HUES48 (cell line): ENCODE measurements around the gene EVL.
A peak's percentile ranks its signal among the peaks of the same experiment; 100 is the strongest.

Experiments used
- H3K27ac ChIP-seq: one replicate; pipeline ENCODE4 v1.7.0; 2013; ENCODE audit warnings: low read depth, low read length, inconsistent platforms
- H3K27me3 ChIP-seq: 2 replicates; pipeline ENCODE4 v1.6.1; 2013; ENCODE audit warnings: mild to moderate bottlenecking, low read length; ENCODE audit not compliant: control insufficient read depth, insufficient read depth
- H3K36me3 ChIP-seq: 2 replicates; pipeline ENCODE4 v1.6.1; 2013; ENCODE audit warnings: low read length; ENCODE audit not compliant: control insufficient read depth, insufficient read depth
- H3K4me1 ChIP-seq: 2 replicates; pipeline ENCODE4 v1.6.1; 2013; ENCODE audit warnings: mild to moderate bottlenecking, low read length; ENCODE audit not compliant: control insufficient read depth, insufficient read depth
- H3K4me3 ChIP-seq: 2 replicates; pipeline ENCODE4 v1.5.1; 2013; ENCODE audit warnings: mild to moderate bottlenecking, low read depth, low read length
- H3K9ac ChIP-seq: 2 replicates; pipeline ENCODE4 v1.6.1; 2013; ENCODE audit warnings: mild to moderate bottlenecking, low read depth, low read length, moderate library complexity
- H3K9me3 ChIP-seq: 2 replicates; pipeline ENCODE4 v1.6.1; 2013; ENCODE audit warnings: low read length; ENCODE audit not compliant: control insufficient read depth, insufficient read depth

Gene EVL

GRCh38 chr14:100077441-100077840 lies 12.2 kb downstream of the EVL start:
- Histone ChIP-seq H3K4me3 (no peak overlapping the region), H3K27ac (no peak overlapping the region), H3K36me3 (no peaks in the 10 kb centered on the region), H3K9ac (no peak overlapping the region), H3K9me3 (no peaks in the 10 kb centered on the region), H3K4me1 (peaks cover 20% of the 10 kb centered on the region), H3K27me3 (no peaks in the 10 kb centered on the region)

GRCh38 chr14:100078216-100078803 lies 13.1 kb downstream of the EVL start:
- Histone ChIP-seq H3K27ac (no peak overlapping the region), H3K9ac (no peak overlapping the region)

DNA sequence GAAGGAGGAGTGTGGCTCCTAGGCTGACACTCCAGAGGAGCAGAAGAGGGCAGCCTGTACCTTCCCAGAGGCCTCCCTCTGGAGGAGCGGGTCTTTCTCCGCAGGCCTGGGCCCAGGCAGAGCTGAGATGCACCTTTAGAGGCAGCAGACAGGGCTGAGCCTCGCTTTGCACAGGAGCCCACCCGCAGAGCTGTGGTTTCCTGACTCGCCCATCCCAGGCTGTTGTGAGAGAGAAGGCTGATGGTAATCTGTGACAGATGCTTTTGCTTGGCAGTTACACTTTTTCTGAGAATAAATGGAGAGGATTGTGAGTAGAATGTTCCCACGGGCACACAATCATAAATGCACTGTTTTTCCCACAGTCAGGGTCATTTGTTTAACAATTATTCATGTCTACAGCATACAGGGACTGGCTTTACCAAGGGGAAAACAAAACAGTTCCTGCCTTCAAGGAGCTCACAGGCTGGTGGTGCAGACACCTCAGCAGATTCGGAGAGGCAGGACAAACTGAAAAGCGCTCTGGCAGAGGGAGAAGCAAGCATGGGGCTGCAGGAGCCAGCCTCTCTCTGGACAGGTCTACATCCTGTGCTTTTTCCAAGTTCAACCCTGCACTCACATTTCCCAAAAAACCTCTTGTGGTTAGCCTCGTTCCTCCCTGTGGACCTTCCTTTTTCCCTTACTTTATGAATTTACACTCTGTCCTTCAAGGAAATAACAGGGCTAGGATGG lies 13.9 kb downstream of the EVL start:
- Histone ChIP-seq H3K9me3 (no peaks in the 10 kb centered on the region), H3K36me3 (no peaks in the 10 kb centered on the region), H3K27me3 (no peaks in the 10 kb centered on the region), H3K4me1 (peaks cover 12% of the 10 kb centered on the region), H3K4me3 (no peak overlapping the region), H3K9ac (no peak overlapping the region), H3K27ac (peak overlapping the region; percentile 45)

More at GRCh38 chr14:100078216-100078803, 13.1 kb downstream of the EVL start:
- Histone ChIP-seq H3K4me3 (no peak overlapping the region), H3K4me1 (peaks cover 16% of the 10 kb centered on the region), H3K27me3 (no peaks in the 10 kb centered on the region), H3K9me3 (no peaks in the 10 kb centered on the region), H3K36me3 (no peaks in the 10 kb centered on the region)

DNA sequence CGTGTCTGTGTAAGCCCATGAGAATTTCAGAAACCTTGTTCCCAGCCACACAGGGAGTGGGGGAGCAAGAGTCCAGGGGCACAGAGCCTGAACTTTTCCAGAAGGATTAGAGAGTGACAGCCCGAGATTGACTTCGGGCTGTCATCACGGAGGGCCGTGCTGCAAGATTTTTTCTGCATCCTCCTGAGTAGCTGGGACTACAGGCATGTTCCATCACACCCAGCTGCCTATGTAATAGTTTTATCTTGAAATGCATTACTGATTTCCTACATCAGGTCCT lies 14.4 kb downstream of the EVL start:
- Histone ChIP-seq H3K4me3 (no peak overlapping the region), H3K27ac (no peak overlapping the region), H3K27me3 (no peaks in the 10 kb centered on the region), H3K4me1 (peaks cover 12% of the 10 kb centered on the region), H3K9ac (no peak overlapping the region), H3K36me3 (no peaks in the 10 kb centered on the region), H3K9me3 (no peaks in the 10 kb centered on the region)

- Histone ChIP-seq H3K9me3 (no peaks in the 10 kb centered on the region), H3K9ac (no peak overlapping the region), H3K27me3 (no peaks in the 10 kb centered on the region), H3K4me1 (peaks cover 12% of the 10 kb centered on the region), H3K4me3 (no peak overlapping the region), H3K36me3 (no peaks in the 10 kb centered on the region), H3K27ac (no peak overlapping the region)
Observed at GRCh38 chr14:100080206-100080605, 15.0 kb downstream of the EVL start.

GRCh38 chr14:100081997-100082625 lies 16.9 kb downstream of the EVL start:
- Histone ChIP-seq H3K27ac (no peak overlapping the region), H3K9ac (no peak overlapping the region), H3K4me3 (no peak overlapping the region), H3K27me3 (no peaks in the 10 kb centered on the region), H3K36me3 (0 out of 2 replicates have a peak, but pooled peaks cover 3% of the 10 kb centered on the region), H3K4me1 (peaks cover 12% of the 10 kb centered on the region), H3K9me3 (no peaks in the 10 kb centered on the region)

GRCh38 chr14:100082723-100083122 lies 17.5 kb downstream of the EVL start:
- H3K4me3 ChIP-seq: no peak overlapping the region
- no peak overlapping the region for H3K9ac ChIP-seq
- H3K27ac ChIP-seq: no peak overlapping the region
- peaks cover 12% of the 10 kb centered on the region for H3K4me1 ChIP-seq
- no peaks in the 10 kb centered on the region for H3K27me3 ChIP-seq
- no peaks in the 10 kb centered on the region for H3K9me3 ChIP-seq
- H3K36me3 ChIP-seq: 0 out of 2 replicates have a peak, but pooled peaks cover 3% of the 10 kb centered on the region

GRCh38 chr14:100083706-100084105 lies 18.5 kb downstream of the EVL start:
- Histone ChIP-seq H3K36me3 (0 out of 2 replicates have a peak, but pooled peaks cover 3% of the 10 kb centered on the region), H3K4me3 (no peak overlapping the region), H3K9ac (no peak overlapping the region), H3K27me3 (no peaks in the 10 kb centered on the region), H3K9me3 (no peaks in the 10 kb centered on the region), H3K27ac (no peak overlapping the region), H3K4me1 (peaks cover 10% of the 10 kb centered on the region)

- H3K27ac ChIP-seq: no peak overlapping the region
Observed at GRCh38 chr14:100084591-100084990, 19.4 kb downstream of the EVL start.

DNA sequence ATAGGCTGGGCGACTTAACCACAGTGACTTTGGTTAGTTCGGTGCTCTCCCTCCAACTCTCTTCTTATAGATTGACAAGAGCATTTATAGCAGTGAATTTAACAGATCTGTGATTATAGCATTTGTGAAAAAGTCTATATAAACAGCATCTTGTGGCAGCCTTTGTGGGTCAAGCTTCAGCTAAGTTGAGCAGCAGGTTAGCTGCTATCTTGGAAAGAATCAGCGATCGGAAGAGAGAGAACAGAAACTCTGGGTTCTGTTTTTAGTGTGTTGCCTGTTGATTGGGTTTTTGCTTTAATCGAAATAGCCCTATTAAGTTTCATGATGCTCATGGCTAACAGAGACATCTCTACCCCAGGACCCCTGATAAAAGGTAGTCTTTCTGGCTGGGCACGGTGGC lies 20.2 kb downstream of the EVL start:
- no peaks in the 10 kb centered on the region for H3K4me1 ChIP-seq
- H3K27ac ChIP-seq: no peak overlapping the region
- no peaks in the 10 kb centered on the region for H3K27me3 ChIP-seq
- H3K4me3 ChIP-seq: no peak overlapping the region
- H3K9ac ChIP-seq: no peak overlapping the region
- 0 out of 2 replicates have a peak, but pooled peaks cover 3% of the 10 kb centered on the region for H3K36me3 ChIP-seq
- H3K9me3 ChIP-seq: no peaks in the 10 kb centered on the region

More at GRCh38 chr14:100084591-100084990, 19.4 kb downstream of the EVL start:
- Histone ChIP-seq H3K4me1 (peaks cover 3% of the 10 kb centered on the region), H3K4me3 (no peak overlapping the region), H3K36me3 (0 out of 2 replicates have a peak, but pooled peaks cover 3% of the 10 kb centered on the region), H3K9ac (no peak overlapping the region), H3K27me3 (no peaks in the 10 kb centered on the region), H3K9me3 (no peaks in the 10 kb centered on the region)

- 0 out of 2 replicates have a peak, but pooled peaks cover 3% of the 10 kb centered on the region for H3K36me3 ChIP-seq
- H3K9ac ChIP-seq: no peak overlapping the region
- H3K9me3 ChIP-seq: no peaks in the 10 kb centered on the region
- H3K4me3 ChIP-seq: no peak overlapping the region
- H3K4me1 ChIP-seq: no peaks in the 10 kb centered on the region
- no peaks in the 10 kb centered on the region for H3K27me3 ChIP-seq
- H3K27ac ChIP-seq: no peak overlapping the region
Observed at GRCh38 chr14:100086361-100086760, 21.1 kb downstream of the EVL start.
